Stimulated activated CD4-positive, alpha-beta T cell treated with anti-CD3 and anti-CD28 coated beads, Interleukin-2, amount 100 ng/mL, for 48 hours (primary cell): Measurements from ENCODE around the gene MGAT1.
A peak's percentile ranks its signal among the peaks of the same experiment; 100 is the strongest.
"Not testable (repeated sequence)": the region's sequence is repeated elsewhere in the genome, so short reads cannot be mapped to it uniquely, and the experiment has no call there.

Source experiments
- DNase-seq, 2 donors: peaks; one replicate each; pipeline ENCODE4 v3.0.0-alpha.2; 2020

The MGAT1 gene

DNA sequence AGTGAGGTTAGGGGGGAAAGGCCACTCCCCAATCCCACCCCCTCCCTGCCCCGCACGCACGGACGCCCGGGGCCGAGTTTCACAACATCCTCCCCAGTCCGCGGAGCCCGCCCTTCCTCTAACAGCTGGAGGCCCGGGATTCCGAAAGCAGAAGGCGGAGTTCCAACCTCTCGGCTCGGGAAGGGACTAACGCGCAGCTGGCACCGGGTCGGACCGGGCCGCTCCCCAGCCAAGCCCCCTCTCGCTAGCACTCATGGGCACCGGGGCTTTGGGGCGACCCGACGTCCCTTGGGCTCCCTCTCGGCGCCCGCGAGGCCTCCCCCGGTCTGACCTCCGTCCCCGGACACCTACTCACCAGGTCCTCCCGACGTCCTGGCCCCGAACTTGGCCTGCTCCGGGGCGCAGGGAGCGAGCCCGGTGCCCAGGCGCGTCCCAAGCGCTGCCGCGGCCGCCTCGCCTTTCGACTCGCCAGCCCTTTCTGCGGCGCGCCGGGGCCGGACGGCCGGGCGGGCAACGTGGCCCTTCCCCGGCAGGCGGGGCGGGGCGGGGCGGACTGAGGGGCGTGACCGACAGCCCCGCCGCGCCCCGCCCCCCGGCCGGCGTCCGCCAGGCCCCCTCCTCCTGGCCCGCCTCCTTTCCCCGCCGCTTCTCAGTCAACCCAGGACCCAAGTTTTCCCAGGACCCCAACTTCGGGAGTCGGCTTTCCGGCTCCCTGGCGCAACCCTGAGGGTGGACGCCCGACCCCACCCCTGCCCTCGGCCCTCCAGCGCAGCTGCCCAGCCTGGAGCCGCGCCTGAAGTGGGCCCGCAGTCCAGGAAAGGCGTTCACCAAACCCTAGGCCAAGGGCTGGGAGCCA, at the start of gene MGAT1:
MGAT1 (minus strand) TSS at position 482 of the 856 bp plus-strand sequence. CDS start 9,835 bp downstream, outside the sequence.
- DNase-seq, result peak; percentile 73 to 81

DNA sequence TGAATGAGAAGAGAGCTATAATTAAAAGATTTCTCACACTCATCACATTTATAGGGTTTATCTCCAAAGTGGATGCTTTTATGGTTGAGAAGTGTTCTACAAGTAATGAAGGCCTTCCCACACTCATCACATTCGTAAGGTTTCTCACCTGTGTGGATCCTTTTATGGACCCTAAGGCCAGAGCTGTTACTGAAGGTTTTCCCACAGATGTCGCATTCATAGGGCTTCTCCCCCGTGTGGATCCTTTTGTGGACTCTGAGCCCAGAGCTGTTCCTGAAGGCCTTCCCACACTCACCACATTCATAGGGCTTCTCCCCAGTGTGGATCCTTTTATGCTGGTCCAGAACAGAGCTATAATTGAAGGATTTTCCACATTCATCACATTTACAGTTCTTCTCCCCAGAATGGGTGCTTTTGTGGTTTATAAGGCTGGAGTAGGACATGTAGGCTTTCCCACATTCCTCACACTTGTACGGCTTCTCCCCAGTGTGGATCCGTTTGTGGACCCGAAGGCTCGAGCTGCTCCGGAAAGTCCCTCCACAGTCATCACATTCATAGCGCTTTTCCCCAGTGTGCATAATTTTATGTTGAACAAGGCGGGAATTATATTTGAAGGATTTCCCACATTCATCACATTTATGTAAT, 48.0 kb upstream of the MGAT1 start:
- no peak for DNase-seq

DNA sequence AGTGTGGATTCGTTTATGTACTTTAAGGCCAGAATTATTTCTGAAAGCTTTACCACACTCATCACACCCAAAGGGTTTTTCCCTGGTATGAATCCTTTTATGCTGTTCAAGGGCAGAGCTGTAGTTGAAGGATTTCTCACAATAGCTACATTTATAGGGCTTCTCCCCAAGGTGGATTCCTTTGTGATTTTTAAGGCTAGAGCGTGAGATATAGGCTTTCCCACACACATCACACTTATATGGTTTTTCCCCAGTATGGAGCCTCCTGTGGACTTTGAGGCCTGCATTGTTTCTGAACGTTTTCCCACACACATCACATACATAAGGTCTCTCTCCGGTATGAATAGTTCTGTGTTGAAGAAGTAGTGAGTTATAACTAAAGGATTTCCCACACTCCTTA, 47.2 kb upstream of the MGAT1 start:
- no peak for DNase-seq

DNA sequence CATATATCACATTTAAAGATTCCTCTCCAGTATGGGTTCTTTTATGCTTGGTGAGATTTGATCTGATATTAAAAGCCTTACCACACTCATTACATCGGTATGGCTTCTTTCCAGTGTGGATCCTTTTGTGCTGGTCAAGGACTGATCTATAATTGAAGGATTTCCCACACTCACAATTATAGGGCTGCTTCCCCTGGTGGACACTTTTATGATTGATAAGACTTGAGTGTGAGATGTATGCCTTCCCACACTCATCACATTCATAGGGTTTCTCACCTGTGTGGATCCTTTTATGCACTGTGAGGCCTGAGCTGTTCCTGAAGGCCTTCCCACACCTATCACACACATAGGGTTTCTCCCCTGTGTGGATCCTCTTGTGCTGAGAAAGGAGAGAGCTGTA, 46.3 kb upstream of the MGAT1 start:
- no peak for DNase-seq

GRCh38 chr5:180848265-180848664, 45.7 kb upstream of the MGAT1 start:
- DNase-seq, result no peak

DNA sequence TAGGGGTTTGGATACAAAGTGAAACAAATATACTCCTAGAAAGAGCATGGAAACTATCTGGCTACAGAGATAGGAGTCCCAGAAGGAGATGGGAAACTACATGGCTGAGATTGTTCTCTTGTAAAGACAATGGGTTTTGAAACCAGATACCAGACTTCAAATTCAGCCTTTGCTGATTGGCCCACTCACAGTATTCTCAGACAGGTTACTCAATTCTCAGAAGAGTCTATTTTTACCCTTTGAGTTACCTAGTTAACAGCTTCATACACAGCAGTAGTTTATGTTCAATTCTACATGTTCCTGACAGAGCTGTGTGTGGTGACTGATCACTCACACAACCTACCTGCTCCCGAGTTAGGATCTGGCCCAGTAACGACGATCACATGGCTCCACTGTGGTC, 44.4 kb upstream of the MGAT1 start:
- DNase-seq, result no peak

DNA sequence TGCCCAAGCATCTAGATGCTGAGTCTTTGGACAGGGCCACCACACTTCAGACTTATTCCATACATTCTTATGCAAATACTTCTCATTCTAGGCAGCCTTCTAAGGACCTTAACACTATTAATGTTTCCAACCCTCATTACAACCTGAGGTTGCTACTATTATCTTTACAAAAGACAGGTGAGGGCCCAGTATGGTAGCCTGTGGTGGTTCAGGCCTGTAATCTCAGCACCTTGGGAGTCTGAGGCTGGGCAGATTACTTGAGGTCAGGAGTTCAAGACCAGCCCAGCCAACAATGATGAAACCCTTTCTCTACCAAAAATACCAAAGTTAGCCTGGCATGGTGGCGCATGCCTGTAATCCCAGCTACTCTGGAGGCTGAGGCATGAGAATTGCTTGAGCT, 42.3 kb upstream of the MGAT1 start:
- no peak for DNase-seq

DNA sequence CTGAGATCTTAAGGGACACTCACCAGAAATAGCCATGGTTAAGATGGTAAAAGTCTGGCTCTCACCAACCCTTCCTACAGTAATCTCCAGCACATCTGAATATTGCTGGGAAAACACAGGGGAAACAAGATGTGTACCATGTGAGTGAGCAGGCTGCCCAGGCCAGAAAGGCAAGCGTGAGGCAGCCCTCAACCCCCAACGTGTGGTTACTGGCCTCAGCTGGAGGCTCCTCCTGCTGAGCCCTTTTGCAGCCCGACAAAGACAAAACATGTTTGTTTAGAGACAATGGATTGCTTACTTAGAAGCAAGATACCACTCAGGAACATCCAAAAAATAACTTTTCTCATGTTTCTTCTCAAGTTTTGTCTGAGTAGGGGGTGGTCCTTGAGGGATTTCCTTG, 41.8 kb upstream of the MGAT1 start:
- DNase-seq, result no peak

DNA sequence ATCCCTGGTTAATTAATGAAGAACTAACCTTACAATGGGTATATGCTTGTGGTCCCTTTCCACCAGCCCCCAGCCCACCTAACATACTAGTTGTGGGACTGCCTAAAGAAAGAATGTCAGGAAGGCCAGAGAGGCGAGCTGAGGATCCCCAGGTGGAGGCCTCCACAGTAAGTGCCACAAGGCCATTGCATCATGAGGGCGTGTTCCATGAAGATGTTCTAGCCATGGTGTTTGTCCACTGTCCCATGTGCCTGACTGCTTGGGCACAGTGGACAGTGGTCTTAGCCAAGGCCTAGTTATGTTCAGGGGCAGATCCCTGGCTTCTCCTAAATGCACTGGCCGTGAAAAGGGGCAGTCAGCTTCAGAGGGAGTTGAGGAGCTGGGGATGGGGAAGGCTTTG, 37.3 kb upstream of the MGAT1 start:
- no peak for DNase-seq

- no peak for DNase-seq
These were observed 36.6 kb upstream of the MGAT1 start for GRCh38 chr5:180839227-180839626.

GRCh38 chr5:180837478-180837877, 34.9 kb upstream of the MGAT1 start:
- no peak for DNase-seq

DNA sequence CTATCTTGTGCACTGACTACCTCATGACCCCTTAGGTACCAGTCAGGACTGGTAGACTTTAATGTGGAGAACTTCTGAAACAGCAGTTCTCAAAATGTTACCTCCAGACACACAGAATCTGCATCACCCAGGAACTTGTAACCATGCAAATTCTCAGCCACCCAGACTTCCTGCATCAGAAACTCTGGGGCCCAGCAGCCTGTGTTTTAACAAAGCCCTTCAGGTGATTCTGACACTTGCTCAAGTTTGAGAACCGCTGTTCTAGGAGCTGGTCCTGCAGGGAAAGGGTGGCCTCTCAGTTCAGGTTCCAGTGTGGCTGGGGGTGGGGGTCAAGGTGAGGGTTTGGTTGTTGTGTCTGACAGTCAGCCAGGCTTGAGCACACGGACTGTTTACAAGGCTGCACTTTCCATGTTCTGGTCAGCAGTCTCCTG, 30.0 kb upstream of the MGAT1 start:
- peak in 1 of 2 donors; percentile 37 for DNase-seq

DNA sequence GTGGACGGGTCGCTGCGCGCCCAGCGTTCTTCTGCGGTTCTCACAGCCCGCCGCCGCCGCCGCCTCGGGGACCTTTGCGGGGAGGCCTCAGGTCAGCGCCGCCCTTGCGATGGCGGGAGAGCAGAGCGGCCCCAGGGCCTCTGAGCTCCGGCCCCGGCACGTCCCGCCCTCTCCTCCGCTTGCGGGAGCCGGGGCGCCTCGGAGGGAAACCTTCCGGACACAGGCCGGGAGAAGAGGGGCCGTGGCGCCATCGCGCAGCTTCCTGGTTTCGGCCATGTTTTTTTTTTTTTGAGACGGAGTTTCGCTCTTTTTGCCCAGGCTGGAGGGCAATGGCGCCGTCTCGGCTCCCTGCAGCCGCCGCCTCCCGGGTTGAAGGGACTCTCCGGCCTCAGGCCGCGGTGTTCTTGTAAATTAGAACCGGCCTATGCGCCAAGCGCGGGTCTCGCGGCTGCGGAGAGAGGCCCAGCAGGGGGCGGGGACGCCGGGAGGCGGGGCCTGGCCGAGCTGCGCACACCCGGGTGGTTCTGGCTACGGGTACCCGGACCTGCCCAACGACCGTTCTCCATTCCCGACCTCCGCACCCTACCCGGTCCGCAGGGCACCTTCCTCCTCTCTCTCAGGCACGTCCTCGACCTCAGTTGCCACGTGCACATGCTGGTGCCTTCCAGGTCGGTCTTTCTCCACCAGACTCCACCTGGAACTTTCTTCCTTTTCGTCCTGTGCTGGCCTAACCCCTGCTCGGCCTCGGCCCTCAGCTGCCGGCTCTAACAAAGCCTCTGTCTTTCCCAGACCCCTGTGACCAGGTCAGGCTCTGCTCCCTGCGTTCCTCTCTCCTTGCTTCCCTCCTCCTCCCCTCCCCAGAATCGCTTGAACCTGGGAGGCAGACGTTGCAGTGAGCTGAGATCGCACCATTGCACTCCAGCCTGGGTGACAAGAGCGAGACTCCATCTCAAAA, 28.8 kb upstream of the MGAT1 start:
- DNase-seq, result peak; percentile 75 to 76

- DNase-seq, result peak; percentile 52 to 58
These were observed 27.9 kb upstream of the MGAT1 start for GRCh38 chr5:180830253-180831138.

GRCh38 chr5:180829726-180830125, 27.1 kb upstream of the MGAT1 start:
- no peak for DNase-seq

- DNase-seq, result not testable (repeated sequence)
These were observed 26.3 kb upstream of the MGAT1 start for GRCh38 chr5:180828756-180829531.

DNA sequence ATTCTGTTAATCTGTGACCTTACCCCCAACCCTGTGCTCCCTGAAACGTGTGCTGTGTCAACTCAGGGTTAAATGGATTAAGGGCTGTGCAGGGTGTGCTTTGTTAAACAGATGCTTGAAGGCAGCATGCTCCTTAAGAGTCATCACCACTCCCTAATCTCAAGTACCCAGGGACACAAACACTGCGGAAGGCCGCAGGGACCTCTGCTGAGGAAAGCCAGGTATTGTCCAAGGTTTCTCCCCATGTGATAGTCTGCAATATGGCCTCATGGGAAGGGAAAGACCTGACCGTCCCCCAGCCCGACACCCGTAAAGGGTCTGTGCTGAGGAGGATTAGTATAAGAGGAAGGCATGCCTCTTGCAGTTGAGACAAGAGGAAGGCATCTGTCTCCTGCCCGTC, 24.8 kb upstream of the MGAT1 start:
- not testable (repeated sequence) for DNase-seq

DNA sequence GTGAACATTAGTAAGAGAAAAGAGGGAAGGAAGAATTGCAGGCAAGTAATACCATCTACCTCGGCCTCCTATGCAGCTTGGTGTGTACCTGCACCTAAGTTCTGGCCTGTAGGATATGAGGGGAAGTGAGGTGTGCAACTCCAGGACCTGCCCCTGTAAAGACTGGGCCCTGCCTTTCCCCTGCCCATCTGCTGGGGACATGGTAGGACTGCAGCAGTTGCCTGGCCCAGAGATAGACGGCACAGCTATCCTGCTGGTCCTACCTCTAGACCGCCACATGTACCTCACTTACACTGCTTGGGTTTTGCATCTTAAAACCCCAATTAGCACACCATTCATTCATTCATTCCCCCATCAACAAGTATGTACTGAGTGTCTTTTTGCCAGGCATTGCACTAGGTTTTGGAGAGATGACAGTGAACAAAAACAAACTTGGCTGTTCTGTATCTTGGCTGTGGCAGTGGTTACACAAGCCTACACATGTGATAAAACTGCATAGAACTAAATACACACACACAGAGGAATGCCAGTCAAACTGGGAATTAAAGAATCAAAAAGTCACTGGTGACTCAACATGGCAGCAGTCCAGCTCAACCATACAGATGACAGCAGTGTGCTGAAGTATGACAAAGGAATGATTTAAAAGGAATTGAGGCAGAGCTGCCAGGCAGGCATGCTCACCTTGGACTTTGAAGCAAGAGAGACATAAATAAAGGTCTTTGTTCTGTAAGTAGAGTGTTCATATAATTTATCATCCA, 23.3 kb upstream of the MGAT1 start:
- peak; percentile 41 to 43 for DNase-seq

DNA sequence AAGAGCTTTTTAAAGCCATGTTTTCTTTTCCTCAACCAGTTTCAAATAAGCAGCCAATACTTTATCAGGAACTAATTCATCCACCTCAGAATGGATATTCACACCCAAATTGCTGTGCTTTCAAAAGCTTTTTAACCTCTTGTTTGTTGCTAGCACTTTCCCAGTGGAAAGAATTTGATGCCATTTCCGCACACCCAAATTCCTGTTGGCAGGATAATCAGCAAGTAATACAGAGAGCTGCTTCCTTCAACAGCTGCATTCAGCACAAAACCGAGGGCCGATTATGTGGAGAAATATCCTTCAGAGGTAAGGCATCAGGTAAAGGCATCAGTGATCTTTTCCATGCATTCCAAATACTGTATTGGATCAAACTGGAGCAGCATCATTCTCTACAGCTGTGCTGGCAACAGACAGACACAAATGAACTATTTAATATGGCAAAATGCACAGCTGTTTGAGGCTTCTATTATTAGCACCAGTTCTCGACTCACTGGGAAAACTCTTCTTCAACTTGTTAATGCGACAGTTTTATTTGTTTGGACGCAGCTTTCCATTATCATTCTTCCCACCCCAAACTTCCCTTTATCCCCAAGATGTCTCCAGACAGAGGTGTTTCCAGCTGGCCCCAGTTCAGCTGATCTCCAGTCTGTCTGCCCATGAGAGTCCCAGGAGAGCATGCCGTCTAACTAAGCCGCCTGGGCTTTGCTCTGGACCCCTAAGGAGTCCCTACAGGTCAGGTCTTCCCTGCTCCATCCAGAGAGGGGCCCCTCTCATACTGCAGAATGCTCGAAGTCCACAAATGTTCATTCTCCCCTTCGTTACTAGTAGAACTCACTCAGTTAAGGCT, 22.2 kb upstream of the MGAT1 start:
- DNase-seq, result no peak
